GM18526 (cell line): Measurements from ENCODE around the gene SCART1.

Source experiments
- POLR2A ChIP-seq: IDR thresholded peaks from 3 replicates; pipeline ENCODE4 v1.6.1; 2011; ENCODE audit not compliant: insufficient read length; ENCODE audit errors: extremely low read depth

SCART1 gene

GRCh38 chr10:133445751-133446708 is 7.7 kb upstream of the SCART1 start:
- TF ChIP-seq POLR2A, result no peak

GRCh38 chr10:133446979-133447378 is 6.8 kb upstream of the SCART1 start:
- no peak for TF ChIP-seq POLR2A

GRCh38 chr10:133448120-133448519 is 5.6 kb upstream of the SCART1 start:
- TF ChIP-seq POLR2A, result no peak

DNA sequence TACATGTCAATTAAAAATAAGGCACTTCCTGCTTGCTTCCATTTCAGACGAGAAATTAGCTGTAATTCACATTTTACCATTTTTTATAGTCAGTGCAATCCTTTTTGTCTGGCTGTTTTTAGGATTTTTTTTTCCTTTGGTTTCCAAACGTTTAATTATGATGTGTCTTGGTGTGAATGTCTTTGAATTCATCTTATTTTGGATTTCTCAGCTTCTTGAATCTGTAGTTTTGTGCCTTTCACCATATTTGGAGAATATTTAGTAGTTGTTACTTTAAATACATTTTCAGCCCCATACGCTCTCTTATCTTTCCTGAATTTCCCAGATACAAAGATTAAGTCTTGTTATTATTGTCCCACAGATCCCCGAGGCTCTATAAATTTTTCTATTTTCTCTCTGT is 2.4 kb upstream of the SCART1 start:
- no peak for TF ChIP-seq POLR2A

DNA sequence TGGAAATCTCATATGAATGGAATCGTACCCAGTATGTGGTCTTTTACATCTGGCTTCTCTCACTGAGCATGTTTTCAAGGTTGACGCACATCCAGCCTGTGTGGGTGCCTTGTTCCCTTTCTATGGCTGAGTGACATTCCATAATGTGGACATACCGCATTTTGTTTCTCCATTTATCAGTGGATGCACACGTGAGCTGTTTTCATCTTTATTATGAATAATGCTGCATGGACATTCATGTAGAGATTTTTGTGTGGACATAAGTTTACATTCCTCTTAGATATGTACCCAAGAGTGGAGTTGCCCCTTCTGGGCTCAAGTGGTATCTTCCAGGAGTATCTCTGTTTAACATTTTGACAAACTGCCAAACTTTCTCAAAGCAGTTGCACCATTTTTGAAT is 1.3 kb upstream of the SCART1 start:
- TF ChIP-seq POLR2A, result no peak

DNA sequence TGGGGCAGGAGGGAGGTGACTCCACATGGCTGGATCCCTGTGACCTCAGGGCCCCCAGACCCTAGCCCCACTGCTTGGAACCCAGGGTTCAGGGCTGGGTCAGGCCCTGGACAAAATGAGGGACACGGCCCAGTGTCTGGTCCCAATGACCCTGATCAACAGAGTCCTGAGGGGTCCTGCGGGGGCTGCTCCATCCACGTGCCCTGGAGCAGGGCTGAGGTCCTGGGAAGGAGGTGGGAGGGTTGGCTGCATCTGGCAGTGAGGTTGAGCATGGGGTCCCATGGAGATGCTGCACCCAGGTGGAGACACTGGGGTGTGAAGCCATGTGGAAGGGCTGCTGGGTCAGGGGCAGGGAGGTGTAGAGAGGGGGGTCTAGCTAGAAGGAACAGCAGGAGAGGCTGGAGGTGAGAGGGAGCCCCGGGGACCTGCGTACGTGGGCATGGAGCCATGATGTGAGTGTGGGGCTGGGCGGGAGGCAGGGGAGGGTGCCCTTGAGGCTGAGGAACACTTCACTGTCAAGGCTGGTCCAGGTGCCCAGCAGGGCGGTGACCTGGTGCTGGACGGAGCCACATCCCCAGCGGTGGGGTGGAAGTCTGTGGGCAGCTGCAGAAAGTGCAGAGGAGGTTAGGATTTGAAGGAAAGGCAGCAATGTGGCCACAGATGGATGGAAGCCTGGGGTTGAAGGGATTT is 604 bp downstream of the SCART1 start:
- TF ChIP-seq POLR2A, result no peak

DNA sequence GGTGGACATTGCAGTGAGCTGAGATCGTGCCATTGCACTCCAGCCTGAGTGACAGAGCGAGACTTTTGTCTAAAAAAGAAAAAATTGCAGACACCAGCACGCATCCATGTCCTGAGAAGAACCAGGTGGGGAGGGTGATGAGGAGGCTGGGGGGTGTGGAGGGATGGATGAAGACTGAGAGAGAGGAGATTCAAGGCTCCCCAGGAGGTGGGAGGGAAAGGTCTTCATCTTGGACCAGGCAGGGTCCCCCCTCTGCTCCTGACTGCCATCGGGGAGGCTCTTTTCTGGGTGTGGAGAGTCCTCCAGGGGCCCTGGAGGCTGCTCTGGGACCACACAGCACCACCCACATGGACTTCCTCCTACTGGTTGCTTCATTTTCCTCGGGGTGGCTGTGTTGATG is 1.5 kb downstream of the SCART1 start:
- TF ChIP-seq POLR2A, result no peak

DNA sequence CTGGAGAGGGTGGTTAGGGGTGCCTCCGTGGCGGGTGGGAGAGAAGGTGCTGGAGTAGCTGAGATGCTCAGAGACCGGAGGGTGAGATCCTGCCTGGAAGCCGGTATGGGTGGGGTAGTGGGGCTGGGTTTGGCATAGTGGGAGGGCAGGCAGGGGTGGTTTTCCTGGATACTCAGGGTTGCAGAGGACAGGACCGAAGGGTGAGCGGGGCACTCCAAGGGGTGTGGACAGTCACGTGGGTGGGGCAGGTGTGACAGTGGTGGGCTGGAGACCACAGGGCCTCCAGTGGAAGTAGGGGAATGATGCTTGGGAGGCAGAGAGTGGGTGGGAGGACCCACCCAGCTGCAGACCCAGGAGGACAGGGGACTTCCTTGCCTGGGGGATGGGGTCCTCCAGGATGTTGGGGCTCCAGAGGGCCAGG is 1.9 kb downstream of the SCART1 start:
- TF ChIP-seq POLR2A, result no peak

DNA sequence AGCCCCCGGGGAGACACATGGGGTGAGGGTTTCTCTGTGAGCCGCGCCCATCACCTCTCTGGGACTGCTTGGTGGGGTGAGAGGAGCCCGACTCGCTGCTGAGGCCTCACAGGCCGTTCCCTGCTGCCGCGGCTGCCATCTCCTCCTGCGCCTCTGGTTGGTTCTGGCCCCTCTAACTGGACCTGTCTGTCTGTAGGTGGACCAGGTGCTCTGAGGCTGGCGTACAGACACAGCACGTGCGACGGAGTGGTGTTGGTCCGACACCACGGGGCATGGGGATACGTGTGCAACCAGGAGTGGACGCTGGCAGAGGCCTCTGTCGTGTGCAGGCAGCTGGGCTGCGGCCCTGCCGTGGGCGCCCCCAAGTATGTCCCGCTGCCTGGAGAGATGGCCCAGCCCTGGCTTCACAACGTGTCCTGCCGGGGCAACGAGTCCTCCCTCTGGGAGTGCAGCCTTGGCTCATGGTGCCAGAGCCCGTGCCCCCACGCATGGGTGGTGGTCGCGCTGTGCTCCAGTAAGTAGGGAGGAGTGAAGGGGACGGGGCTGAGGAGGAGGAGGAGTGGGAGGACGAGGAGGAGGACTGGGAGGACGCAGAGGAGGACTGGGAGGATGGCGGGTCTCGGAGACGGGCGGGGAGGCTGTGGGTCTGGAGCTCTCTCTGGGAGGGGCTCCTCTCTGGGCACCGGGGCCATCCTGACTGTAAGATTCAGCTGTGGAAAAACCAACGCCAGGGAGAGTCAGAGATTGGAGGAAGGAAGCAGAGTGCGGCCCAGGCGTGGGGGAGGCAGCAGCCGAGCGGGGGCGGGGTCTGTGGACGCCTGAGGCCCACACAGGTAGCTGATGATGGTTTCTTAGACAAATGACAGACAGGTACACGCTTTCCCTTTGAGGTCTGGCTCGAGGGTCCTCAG is 2.6 kb downstream of the SCART1 start:
- TF ChIP-seq POLR2A, result no peak

GRCh38 chr10:133457100-133457841 is 3.5 kb downstream of the SCART1 start:
- TF ChIP-seq POLR2A, result no peak

- no peak for TF ChIP-seq POLR2A
Observed at GRCh38 chr10:133458021-133458709, 4.4 kb downstream of the SCART1 start.

- TF ChIP-seq POLR2A, result no peak
Observed at GRCh38 chr10:133458710-133459453, 5.1 kb downstream of the SCART1 start.

GRCh38 chr10:133459454-133460207 is 5.9 kb downstream of the SCART1 start:
- TF ChIP-seq POLR2A, result no peak
